ENCODE measurements around the gene CD300LF. TPM values are rescaled to one million over a fixed set of nuclear protein-coding genes. Genes with fewer than 3 reads are reported as not detected.

CD300LF gene
- total RNA-seq, 1 donor: not detected

DNA sequence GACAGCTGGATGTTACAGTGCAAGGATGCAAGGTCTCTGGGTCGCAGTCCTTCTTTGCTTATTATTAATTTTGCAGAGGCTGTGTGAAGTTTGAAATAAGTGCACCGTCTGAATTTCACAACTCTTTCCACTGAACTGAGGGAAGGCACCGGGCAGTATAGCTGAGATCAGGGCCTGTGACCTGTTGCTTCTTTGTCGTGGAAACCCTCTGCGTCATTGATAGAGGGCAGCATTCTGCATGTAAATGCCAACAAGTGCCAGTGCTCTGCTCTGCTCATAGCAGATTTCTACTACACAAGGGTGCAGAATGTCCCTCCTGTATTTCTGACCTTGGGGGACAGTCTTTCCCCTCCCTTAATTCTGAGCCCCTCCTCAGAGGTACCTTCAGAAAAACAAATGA lies 26.0 kb downstream of the CD300LF start:
- Histone ChIP-seq H3K36me3 (ENCODE audit: insufficient read depth, low read length) (no peaks in the 10 kb centered on the region), H3K27me3 (ENCODE audit: insufficient read depth, low read length) (no peaks in the 10 kb centered on the region), H3K4me2 (ENCODE audit: insufficient read depth, low read length) (no peak overlapping the region), H4K20me1 (ENCODE audit: insufficient read depth, low read length) (no peaks in the 10 kb centered on the region), H3K4me3 (ENCODE audit: insufficient read depth, low read length) (no peak overlapping the region), H3K79me2 (ENCODE audit: insufficient read depth, low read length) (no peaks in the 10 kb centered on the region), H3K4me1 (ENCODE audit: insufficient read depth, low read length) (no peaks in the 10 kb centered on the region), H3K27ac (ENCODE audit: low read depth, low read length) (no peak overlapping the region), H2AFZ (ENCODE audit: low read length) (no peak overlapping the region), H3K9me3 (ENCODE audit: low read depth, low read length) (no peaks in the 10 kb centered on the region)
- no peak for DNase-seq (ENCODE audit: insufficient read length, low spot score, missing footprints)
- no peak for TF ChIP-seq CTCF (IDR thresholded peaks at IDR 0.05; ENCODE audit: extremely low read depth, low read depth, low read length)

DNA sequence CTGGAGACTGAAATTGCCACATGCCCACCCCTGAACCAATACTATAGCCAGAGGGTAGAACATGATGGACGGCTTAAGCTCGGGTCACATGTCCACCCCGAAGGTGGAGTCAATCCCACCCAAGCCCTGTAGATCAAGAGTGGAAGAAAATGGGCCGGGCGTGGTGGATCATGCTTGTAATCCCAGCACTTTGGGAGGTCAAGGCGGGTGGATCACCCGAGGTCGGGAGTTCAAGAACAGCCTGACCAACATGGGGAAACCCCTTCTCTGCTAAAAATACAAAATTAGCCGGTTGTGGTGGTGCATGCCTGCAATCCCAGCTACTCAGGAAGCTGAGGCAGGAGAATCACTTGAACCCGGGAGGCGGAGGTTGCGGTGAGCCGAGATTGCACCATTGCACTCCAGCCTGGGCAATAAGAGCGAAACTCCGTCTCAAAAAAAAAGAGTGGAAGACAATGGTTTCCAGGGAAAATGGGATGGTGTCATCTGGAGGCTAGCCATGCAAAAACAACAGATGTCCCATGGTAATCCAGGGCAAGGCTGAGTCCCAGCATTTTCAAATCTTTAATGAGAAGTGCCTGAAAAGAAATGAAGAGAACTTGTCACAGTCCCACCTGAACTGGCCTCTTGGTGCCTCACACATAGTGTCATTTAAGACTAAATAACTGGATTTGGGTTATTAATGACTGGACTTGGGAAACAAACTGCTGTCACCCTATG lies 30.1 kb downstream of the CD300LF start:
- no peaks in the 10 kb centered on the region for H3K9me3 ChIP-seq (ENCODE audit: low read depth, low read length)
- TF ChIP-seq CTCF (IDR thresholded peaks at IDR 0.05; ENCODE audit: extremely low read depth, low read depth, low read length): no peak
- H3K79me2 ChIP-seq (ENCODE audit: insufficient read depth, low read length): no peaks in the 10 kb centered on the region
- H3K36me3 ChIP-seq (ENCODE audit: insufficient read depth, low read length): no peaks in the 10 kb centered on the region
- H3K4me3 ChIP-seq (ENCODE audit: insufficient read depth, low read length): no peak overlapping the region
- no peak overlapping the region for H2AFZ ChIP-seq (ENCODE audit: low read length)
- H3K27me3 ChIP-seq (ENCODE audit: insufficient read depth, low read length): no peaks in the 10 kb centered on the region
- no peaks in the 10 kb centered on the region for H4K20me1 ChIP-seq (ENCODE audit: insufficient read depth, low read length)
- DNase-seq (ENCODE audit: insufficient read length, low spot score, missing footprints): no peak
- no peaks in the 10 kb centered on the region for H3K4me1 ChIP-seq (ENCODE audit: insufficient read depth, low read length)
- H3K27ac ChIP-seq (ENCODE audit: low read depth, low read length): no peak overlapping the region
- H3K4me2 ChIP-seq (ENCODE audit: insufficient read depth, low read length): no peak overlapping the region

DNA sequence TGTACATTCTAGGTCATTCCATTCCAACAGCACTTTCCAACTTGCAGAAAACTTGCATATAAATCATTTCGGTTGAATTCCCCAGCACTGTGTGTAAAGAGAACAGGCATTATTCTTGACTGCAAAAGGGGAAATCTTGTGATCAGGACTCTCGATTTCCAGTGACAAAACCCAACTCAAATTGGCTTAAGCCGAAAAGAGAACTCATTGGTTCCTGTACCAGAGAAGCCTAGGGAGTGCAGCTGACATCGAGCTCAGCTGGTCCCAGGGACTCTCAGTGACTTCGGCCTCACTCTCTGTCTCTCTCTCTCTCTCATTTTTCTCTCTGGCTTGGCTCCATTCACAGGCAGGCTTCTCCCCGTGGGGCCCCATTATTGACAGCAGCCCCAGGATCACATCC lies 30.7 kb downstream of the CD300LF start:
- Histone ChIP-seq H3K9me3 (ENCODE audit: low read depth, low read length) (no peaks in the 10 kb centered on the region), H4K20me1 (ENCODE audit: insufficient read depth, low read length) (no peaks in the 10 kb centered on the region), H2AFZ (ENCODE audit: low read length) (no peak overlapping the region), H3K27me3 (ENCODE audit: insufficient read depth, low read length) (no peaks in the 10 kb centered on the region), H3K36me3 (ENCODE audit: insufficient read depth, low read length) (no peaks in the 10 kb centered on the region), H3K79me2 (ENCODE audit: insufficient read depth, low read length) (no peaks in the 10 kb centered on the region), H3K4me2 (ENCODE audit: insufficient read depth, low read length) (no peak overlapping the region), H3K4me3 (ENCODE audit: insufficient read depth, low read length) (no peak overlapping the region), H3K27ac (ENCODE audit: low read depth, low read length) (no peak overlapping the region), H3K4me1 (ENCODE audit: insufficient read depth, low read length) (no peaks in the 10 kb centered on the region)
- TF ChIP-seq CTCF (IDR thresholded peaks at IDR 0.05; ENCODE audit: extremely low read depth, low read depth, low read length): no peak
- no peak for DNase-seq (ENCODE audit: insufficient read length, low spot score, missing footprints)

GRCh38 chr17:74680941-74681340 lies 31.8 kb downstream of the CD300LF start:
- H3K9me3 ChIP-seq (ENCODE audit: low read depth, low read length): no peaks in the 10 kb centered on the region
- no peak for TF ChIP-seq CTCF (IDR thresholded peaks at IDR 0.05; ENCODE audit: extremely low read depth, low read depth, low read length)
- DNase-seq (ENCODE audit: insufficient read length, low spot score, missing footprints): no peak
- H3K27me3 ChIP-seq (ENCODE audit: insufficient read depth, low read length): no peaks in the 10 kb centered on the region
- H3K79me2 ChIP-seq (ENCODE audit: insufficient read depth, low read length): no peaks in the 10 kb centered on the region
- no peak overlapping the region for H2AFZ ChIP-seq (ENCODE audit: low read length)
- H3K4me3 ChIP-seq (ENCODE audit: insufficient read depth, low read length): no peak overlapping the region
- H3K4me2 ChIP-seq (ENCODE audit: insufficient read depth, low read length): no peak overlapping the region
- no peaks in the 10 kb centered on the region for H3K4me1 ChIP-seq (ENCODE audit: insufficient read depth, low read length)
- no peak overlapping the region for H3K27ac ChIP-seq (ENCODE audit: low read depth, low read length)
- no peaks in the 10 kb centered on the region for H3K36me3 ChIP-seq (ENCODE audit: insufficient read depth, low read length)
- H4K20me1 ChIP-seq (ENCODE audit: insufficient read depth, low read length): no peaks in the 10 kb centered on the region
